ELR (cell line): ENCODE measurements around the gene DIP2C.
"Not testable (repeated sequence)": the region's sequence is repeated elsewhere in the genome, so short reads cannot be mapped to it uniquely, and the experiment has no call there.

Source experiments
- DNase-seq: peaks from one replicate; pipeline ENCODE4 v3.0.0-alpha.2; 2015; ENCODE audit warnings: low read depth

DIP2C gene

DNA sequence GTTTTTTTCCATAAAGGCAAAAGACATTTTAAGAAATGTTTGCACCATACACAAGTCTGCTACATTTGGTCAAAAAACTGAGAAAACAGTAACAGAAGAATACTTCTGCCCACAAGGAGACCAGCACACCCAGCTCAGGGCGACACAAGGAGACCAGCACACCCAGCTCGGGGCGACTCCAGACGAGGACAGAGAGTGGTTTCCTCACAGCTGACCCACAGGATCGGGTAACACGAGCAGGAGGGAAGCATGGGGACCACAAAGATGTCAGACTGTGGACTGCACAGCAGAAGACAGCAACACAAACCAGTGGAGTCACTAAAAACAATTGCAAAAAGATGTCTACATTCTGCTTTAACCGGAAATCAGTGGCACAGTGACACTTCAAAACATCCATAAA lies 237.6 kb downstream of the DIP2C start:
- no peak for DNase-seq

DNA sequence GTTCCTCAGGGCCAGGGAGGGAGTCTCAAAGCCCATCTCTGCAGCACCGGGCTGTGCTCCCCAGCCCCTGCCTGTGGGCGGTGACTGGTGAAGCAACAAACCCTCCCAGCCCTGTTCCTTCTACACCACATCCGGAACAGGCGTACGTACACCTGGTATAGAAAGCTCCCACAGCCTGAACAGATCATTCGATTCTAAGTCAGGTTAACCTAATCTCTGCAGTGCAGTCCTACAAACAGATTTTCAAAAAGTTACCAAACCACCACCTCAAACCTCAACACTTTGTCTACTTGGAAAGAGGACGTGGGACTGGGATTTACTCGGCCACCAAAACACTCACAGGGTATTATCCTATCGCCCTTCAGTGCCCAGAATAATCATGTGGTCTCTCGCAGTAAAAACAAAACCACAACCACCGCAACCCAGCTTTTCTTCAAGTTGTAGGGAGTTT lies 238.4 kb downstream of the DIP2C start:
- no peak for DNase-seq

DNA sequence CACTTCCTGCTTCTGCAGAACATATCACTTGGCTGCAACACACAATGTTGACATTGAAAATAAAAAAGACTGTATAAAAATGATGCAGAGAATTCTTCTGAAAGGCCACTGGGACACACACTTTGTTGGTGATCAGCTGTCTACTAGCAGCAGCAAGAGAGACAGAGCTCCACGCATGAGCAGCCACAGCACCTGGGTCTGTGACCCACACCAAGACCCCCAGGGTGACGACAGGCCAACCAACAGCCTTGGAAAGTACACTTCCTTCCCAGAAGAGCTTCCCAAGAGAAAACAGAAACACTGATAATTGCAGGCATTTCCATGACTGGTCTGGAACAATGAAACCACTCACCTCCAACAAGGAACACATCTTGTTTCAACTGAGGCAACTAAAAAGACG lies 239.0 kb downstream of the DIP2C start:
- DNase-seq, result no peak

DNA sequence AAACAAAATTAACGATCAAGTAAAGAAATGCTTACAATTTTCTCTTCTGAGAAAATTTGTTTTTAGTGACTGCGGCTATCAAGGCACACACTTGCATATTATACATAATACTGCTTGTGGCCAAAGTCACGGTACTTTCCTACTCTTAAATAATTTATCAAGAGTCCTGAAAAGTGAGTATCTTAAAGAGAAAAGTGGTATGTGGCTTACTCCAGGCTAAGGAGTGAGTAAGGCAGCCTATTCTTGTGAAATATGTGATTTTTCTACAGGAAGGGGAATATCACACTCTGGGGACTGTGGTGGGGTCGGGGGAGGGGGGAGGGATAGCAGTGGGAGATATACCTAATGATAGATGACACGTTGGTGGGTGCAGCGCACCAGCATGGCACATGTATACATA lies 240.1 kb downstream of the DIP2C start:
- DNase-seq, result not testable (repeated sequence)

DNA sequence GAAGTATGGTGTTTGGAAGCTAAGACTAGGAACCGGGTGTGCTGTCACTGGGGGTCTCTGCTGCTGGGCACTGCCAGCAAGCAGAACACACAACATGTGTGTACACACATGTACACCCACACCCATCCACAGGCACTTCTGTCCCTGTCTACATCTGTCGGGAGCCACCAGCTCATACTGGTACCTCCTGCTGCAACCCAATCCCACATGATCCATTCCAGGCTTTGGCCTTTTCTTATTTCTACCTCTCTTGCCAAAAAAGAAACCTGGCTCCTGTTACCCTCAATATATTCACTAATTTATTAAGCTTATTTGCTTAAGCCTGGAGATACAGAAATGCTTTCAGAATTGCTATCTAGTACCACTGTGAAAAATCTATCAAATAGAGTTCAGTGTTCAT lies 246.0 kb downstream of the DIP2C start:
- DNase-seq, result no peak

DNA sequence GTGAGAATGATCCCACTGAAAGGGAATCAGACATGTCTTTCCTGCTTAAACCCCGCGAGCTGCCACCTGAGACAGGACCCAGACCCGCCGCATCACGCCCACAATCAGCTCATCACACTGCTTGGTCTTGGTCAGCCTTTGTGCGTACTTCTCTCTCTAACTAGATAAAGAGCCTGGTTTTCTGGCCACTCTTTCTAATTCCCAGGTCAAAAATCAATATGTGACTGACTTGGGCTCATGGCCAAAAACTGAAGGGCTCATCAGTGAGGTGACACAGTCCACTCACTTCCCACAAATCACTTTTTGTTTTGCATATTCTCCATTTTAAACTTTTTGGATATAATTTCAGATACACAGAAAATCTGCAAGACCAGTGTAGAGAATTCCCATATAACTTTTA lies 247.3 kb downstream of the DIP2C start:
- DNase-seq, result no peak

DNA sequence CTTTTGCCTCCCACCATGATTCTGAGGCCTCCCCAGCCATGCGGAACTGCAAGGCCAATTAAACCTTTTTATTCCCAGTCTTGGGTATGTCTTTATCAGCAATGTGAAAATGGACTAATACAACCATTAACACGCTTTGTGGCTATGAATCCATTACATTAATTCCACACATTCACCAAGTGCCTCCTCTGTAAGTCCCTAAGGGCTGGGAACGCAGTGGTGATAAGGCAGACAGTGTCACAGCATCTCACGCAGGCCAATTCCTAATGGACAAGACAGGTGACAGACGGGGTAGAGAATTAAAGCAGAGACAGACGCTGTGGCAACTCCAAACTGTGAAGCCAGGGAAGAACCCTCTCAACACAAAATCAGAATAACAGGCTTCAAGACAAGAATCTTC lies 247.8 kb downstream of the DIP2C start:
- DNase-seq, result no peak

DNA sequence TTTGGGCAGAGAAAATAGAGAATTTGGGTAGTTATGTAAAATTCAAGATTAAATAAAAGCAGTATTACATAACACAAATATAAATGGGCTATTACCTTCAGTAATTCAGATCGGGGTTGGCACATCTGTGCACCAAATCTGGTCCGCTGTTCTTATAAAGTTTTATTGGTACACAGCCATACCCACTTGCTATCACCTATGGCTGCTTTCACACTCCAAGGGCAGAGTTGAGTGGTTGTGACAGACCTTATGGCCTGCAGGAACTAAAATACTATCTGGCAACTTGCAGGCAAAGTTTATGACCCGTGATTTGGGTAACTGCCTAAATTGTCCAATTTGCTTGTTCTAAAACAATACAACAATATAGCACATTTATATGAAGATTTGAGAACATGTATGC lies 249.3 kb downstream of the DIP2C start:
- DNase-seq, result no peak

DNA sequence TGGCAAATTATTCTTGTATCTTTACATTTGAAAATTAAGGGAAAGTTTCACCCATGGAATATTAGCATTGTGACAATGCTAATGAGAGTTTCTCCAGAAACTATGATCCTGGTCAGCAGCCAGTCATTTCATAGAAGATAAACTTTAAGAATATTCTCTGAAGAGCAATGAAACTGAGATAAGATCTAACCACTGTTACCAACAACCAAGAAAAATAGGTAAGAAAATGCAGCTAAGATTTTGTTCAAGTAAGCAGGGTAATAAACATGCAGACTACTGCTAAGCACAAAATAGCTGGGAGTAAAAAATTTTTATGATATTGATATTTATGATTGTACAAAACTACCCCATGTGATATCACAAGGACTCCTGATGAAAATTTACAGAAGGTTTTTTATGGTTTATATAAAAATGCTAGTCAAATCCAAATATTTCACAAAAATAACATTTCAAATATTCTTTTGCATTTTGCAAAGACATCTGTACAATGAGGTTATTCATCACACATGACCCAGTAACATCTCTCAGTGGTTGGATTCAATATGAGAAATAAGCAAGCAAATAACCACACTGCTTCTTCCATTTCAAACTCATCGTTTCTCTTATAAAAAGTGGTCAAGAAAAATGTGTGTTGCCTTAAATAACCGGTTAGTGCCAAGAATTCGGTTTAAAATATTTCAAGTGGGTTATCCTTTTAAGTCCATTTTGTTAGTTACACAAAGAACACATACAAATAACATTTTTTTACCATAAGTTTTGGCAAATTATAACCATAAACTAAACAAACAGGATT lies 251.6 kb downstream of the DIP2C start:
- no peak for DNase-seq

DNA sequence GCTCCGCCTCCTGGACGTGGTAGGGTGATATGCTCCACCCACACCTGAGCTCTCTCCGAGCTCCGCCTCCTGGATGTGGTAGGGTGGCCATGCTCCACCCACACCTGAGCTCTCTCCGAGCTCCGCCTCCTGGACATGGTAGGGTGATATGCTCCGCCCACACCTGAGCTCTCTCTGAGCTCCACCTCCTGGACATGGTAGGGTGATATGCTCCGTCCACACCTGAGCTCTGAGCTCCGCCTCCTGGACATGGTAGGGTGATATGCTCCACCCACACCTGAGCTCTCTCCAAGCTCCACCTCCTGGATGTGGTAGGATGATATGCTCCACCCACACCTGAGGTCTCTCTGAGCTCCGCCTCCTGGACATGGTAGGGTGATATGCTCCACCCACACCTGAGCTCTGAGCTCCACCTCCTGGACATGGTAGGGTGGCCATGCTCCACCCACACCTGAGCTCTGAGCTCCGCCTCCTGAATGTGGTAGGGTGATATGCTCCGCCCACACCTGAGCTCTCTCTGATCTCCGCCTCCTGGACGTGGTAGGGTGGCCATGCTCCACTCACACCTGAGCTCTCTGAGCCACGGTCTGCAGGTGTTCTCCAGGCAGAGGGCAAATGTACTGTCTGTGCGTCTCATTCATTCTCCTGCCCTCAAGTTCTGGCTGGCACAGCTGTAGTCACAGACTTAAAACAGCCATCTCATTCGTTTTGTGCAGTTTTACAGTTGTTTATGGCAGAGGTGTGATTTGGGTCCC lies 252.4 kb downstream of the DIP2C start:
- no peak for DNase-seq

DNA sequence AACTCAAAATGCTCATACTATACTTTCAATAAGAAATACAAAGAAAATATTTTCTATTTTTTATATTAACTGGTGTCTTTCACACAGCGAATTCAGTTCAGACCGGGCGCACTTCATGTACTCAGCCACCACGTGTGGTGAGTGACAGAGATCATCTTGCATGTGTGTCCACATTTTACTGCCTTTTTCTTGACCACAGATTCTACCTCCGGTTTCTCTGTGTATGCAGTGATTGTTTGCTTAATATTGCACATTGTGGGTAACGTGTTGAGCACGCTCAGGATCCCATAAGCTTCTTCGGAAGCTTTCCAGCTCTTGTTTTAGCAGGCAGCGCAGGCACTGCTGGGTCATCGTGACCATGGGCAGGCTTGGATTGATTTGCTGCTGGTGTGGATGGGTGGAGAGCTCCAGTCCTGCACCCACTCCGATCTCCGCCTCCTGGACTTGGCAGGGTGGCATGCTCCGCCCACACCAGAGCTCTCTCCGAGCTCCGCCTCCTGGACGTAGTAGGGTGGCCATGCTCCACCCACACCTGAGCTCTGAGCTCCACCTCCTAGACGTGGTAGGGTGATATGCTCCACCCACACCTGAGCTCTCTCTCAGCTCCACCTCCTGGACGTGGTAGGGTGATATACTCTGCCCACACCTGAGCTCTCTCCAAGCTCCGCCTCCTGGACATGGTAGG lies 253.3 kb downstream of the DIP2C start:
- DNase-seq, result no peak

DNA sequence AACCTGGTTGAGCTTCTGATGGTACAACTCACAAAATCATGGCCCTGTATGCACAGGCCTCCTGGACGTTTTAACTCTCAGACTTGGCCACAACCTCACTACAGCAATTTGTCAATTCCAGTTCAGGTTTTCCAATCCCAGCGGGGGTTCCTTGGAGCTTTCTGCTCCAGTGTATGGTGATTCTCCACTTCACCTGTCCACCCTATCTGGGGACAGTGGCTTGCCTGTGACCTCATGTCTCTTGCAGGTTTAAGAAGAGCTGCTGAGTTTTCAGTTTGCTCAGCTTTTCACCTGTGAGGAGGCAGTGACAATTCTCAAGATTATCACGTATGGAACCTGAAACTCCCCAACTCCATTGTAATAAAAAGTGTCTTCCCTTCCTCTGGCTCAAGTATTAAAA lies 254.1 kb downstream of the DIP2C start:
- no peak for DNase-seq

DNA sequence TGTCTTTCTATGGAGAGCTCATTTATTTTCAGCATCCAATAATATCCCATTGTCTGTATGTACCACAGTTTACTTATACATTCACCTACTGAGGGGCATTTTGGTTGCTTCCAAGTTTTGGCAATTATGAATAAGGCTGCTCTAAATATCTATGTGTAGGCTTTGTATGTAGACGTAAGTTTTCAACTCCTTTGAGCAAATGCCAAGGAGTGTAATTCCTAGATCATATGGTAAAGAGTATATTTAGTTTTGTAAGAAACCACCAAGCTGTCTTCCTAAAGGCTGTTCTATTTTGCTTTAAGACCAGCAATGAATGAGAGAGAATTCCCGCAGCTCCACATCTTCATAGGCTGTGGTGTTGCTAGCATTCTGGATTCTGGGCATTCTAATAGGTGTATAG lies 259.8 kb downstream of the DIP2C start:
- DNase-seq, result no peak

DNA sequence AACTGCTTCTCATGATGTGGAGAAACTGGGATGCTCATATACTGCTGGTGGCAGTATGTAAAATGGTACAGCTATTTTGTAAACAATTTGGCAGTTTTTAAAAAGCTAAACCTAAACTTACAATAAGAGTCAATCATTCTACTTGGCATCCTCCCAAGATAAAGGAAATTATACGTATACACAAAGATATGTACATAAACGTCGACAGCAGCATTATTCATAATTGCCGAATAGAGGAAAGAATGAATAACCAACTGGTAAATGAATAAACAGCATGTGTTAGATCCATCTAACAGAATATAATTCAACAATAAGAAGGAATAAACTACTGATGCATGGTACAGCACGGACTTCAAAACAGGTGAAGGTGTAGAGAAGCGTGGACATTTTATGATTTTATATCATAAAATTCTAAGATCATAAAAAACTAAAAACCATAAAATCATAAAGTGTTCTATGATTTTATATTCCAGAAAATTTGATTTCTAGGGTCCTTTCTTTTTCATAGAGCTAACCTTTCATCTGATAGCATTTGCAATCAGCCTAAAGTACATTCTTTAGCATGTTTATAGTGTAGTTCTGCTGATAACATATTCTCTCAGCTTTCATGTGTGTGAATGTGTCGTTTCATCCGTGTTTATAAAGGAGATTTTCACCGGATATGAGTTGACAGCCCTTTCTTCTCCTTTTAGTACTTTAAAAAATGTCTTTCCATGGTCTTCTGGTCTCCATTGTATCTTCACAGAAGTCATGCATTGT lies 261.5 kb downstream of the DIP2C start:
- DNase-seq, result no peak

DNA sequence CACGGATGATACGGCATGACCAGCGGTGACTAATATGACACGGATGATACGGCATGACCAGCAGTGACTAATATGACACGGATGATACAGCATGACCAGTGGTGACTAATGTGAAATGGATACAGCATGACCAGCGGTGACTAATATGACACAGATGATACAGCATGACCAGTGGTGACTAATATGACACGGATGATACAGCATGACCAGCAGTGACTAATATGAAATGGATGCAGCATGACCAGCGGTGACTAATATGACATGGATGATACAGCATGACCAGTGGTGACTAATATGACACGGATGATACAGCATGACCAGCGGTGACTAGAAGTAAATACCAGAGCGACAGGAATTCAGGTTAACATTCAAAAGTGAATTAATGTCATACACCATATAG lies 264.1 kb downstream of the DIP2C start:
- peak; percentile 46 for DNase-seq

DNA sequence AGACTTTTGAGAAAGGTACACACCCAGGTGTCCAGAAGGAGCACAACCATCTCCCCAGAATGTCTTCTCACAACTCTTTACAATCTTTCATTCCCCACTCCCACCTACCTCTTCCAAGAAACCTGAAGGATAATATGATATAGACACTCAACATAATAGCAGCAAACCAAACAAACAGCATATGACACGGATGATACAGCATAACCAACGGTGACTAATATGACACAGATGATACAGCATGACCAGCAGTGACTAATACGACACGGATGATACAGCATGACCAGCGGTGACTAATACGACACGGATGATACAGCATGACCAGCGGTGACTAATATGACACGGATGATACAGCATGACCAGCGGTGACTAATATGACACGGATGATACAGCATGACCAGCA lies 264.7 kb downstream of the DIP2C start:
- DNase-seq, result peak; percentile 21

DNA sequence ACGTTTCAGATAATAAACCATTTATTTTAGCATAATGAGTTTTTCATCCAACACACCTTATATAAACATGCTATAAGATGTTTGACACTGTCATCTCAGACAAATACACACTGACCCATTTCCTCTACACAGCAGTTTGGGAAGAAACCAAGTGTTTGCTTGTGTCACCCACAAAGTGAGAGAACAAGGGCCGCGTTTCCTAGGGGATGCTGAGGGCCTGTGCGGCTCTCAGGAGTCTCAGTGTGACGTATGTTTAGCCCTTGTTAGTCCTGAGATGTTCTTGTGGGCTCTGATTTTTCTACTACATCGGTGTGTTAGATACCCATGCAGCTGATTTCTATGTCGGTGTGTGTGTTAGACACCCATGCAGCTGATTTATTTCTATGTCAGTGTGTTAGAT lies 266.3 kb downstream of the DIP2C start:
- no peak for DNase-seq

DNA sequence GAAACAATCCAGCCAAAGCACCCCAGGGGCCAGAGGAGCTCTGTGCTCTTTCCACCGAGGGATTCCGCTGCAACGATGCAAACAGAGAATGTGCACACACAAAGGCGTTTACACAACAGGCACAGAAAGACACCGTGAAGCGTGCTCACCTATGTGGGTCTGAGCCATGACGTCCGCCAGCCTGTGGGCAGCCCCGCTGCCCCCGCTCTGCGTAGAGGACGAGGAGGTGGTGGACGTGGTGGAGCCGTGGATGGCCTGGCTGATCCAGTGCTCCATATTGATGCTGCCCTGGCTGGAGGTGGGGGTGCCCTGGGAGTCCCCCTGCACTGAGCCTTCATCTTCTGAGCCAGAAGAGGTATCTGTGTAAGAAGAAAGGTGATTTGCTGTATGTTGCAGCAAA lies 266.8 kb downstream of the DIP2C start:
- no peak for DNase-seq

DNA sequence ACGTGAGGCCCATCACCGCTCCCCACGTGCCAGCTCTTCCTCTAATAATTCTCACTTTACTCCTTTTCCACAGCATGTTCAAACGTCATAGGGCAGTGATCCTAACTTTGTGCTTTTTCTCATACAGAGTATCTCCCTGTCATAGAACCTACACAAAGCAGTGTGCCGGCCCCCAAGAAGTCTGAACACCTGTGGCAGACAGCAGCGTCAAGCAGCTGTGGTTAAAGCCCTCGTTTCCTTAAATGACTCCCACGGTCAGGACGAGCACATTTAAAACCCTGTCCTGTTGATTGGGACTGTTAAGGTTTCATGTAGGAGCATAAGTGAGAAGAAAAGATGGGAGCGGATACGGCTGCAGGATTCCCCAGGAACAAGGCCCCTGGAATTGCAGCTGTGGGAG lies 267.2 kb downstream of the DIP2C start:
- no peak for DNase-seq

DNA sequence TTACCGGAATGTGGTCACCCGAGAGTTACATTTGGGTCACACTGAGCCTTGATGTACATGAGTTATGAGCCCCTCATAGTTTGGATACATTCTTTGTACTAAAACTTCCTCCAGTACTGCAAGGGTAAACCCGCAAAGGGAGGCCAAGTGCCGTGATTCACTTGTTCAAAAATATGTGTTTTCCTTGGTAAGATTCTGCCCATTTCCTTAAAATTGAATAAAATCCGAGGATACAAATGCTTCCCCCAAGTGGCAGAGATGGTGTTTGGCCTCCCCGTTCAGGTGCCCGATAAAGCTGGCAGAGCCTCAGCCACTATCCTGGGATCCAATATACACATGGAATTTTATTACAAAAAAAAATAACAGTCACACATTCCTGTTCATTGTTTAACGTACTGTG lies 268.3 kb downstream of the DIP2C start:
- no peak for DNase-seq

DNA sequence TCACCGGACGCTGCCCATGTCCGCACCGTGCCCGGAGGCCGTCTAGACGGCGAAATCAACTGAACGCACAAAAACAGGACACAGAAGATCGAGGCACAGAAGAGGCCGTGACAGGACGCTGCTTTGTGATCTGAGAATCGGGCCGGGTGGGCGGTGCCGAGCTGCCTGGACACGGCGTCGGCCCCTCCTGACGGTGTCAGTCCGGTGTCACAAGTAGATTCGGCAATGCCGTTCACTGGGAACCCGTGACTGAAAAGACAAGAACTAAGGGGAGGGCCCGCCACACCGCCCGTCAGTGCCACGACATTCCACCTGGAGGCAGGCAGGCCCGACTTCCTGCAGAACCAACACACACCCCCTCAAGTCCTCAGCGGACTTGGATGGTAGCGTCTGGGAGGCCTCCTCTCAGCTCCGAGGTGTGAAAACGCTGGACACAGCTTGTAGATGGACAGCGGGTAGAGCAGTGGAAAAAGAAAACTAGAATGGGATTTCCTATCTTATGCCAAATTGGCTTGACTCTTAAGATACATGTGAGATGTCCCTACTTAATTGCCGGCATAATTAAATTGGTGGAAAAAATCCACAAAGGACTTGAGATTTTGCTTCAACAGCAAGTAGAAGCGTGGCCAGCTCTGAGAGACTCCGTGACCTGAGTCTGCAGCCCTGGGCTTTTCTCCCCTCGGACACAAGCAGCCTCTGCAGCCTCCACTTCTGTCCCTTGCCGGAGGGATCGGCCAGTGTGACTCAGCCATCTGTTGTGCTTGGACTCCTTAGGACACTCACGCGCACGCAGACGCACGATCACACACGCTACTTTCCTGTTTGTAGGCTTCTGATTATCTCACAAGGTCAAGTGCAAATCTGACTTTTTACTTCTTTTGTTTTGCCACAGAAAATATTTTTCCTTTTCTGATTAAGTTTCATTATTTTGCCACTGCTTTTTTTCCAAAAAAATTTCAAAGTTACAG lies 269.0 kb downstream of the DIP2C start:
- no peak for DNase-seq
